ENCODE data around the gene CAB39. TPM values are rescaled to one million over a fixed set of nuclear protein-coding genes. Genes with fewer than 3 reads are reported as not detected.

Gene CAB39
- total RNA-seq, 2 donors from 2014 or later: 87.8 to 121 TPM

DNA sequence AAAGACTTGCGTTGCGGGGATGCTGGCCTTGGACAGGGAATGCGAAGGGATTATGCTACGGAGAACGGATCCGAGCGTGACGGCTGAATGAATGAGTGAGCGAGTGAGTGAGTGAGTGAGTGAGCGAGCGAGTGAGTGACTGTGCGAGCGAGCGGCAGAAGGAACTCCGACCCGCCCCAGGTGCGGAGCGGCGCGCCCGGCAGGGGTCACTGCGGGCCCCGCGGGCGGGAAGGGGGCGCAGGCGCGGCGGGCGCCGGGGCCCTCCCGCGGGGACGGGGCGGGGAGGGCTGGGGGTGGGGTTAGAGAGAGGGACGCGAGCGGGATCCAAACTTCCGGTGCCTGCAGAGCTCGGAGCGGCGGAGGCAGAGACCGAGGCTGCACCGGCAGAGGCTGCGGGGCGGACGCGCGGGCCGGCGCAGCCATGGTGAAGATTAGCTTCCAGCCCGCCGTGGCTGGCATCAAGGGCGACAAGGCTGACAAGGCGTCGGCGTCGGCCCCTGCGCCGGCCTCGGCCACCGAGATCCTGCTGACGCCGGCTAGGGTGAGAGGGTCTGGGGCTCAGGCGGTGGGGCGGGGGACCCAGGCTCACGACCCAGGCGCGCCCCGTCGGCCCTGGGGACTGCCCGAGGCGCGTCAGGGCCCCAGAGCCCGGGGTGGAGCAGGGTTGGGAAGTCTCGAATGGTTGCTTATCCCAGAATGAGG, 152.1 kb downstream of the CAB39 start, which contains the start of gene ITM2C:
Gene ITM2C, plus strand, starts transcription at position 338 of the 702 bp plus-strand sequence. Its CDS starts 84 bp downstream, at position 422.
- no peaks in the 10 kb centered on the region for H3K9me3 ChIP-seq
- peak within 1 kb of the TSS; percentile 98 for H3K4me3 ChIP-seq
- peak; percentile 85 for DNase-seq
- intact Hi-C loops (cut with DNase I): no loop called here
- peak within 1 kb of the TSS; percentile 97 for H3K27ac ChIP-seq
- no peaks in the 10 kb centered on the region for H3K27me3 ChIP-seq
- H3K36me3 ChIP-seq: no peaks in the 10 kb centered on the region
- peak within 1 kb of the TSS; percentile 86 to 93 for H3K9ac ChIP-seq (ENCODE audit: low read depth in 2 of 2, low read length in 2 of 2)
- peaks cover 22% of the 10 kb centered on the region for H3K4me1 ChIP-seq
- TF ChIP-seq, protein P1, sequence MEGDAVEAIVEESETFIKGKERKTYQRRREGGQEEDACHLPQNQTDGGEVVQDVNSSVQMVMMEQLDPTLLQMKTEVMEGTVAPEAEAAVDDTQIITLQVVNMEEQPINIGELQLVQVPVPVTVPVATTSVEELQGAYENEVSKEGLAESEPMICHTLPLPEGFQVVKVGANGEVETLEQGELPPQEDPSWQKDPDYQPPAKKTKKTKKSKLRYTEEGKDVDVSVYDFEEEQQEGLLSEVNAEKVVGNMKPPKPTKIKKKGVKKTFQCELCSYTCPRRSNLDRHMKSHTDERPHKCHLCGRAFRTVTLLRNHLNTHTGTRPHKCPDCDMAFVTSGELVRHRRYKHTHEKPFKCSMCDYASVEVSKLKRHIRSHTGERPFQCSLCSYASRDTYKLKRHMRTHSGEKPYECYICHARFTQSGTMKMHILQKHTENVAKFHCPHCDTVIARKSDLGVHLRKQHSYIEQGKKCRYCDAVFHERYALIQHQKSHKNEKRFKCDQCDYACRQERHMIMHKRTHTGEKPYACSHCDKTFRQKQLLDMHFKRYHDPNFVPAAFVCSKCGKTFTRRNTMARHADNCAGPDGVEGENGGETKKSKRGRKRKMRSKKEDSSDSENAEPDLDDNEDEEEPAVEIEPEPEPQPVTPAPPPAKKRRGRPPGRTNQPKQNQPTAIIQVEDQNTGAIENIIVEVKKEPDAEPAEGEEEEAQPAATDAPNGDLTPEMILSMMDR (IDR thresholded peaks at IDR 0.05): no peak

DNA sequence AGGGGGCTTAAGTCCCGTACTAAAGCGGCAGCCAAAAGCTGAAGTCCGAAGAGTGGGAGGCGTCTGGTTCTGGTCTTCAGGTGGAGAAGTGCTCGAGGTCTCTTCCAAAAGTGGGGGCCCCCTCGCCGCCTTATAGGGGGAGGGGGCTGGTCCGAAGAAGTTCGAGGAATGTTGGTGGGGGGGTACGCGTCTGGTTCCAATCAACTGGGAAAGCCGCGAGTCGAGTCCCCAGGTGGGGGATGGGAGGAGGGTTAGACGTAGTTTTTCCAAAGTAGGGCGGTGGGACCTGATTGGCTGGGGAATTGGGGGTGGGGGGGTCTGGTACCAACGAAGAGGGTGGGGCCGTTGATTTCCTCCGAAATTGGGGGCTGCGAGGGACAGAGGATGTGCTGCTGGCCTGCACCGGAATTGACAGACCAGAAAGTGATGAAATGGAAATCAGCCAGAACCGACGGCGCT, 152.7 kb downstream of the CAB39 start:
- Histone ChIP-seq H3K4me1 (peaks cover 28% of the 10 kb centered on the region), H3K4me3 (peak overlapping the region; percentile 98)

DNA sequence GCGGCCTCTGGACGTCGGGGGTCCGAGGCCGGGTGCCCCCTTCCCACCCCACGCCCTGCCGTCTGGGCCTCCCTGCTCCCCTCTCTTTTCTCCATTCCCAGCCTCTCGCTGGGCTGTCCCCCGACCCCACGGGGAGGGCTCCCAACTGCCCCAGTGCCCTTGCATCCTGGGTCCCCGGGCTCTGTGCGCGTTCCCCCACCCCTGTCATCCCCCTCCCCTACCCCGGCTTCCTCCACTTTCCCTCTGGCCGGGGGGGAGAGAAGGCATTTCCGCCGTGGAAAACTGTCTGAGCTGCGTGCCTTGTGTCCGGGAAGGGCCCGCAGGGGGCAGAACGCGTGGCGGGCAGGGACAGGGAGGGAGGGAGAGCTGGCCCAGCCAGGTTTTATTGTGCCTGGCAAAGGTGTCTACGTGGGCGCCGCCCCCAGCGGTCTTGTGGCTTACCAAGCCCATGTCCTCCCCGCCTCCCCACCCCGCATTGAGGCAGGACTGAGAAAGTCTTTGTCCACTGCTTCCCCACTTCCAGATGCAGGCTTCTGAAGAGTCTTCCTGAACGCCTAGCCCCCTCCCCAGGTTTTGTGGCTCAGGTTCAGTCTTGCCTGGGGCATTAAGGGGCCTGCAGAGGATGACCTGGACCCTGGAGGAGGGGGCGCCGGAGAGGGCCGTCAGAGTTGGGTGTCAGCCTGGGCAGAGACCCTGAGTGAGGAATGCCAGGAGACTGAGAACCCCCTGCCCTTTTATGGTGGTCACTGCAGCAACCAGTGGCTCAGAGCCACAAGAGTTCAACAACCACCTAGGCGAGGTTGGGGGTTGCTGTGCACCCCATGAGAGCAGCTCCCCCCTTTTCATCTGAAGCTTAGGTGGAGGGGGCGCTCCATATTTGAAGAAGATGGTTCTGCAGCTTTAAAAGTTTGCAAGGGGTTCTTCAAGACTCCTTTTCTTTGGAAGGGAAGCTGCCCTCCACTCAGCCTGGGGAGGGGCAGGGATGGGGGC, 153.4 kb downstream of the CAB39 start:
- DNase-seq: peak; percentile 91
- Histone ChIP-seq H3K9ac (ENCODE audit: low read depth in 2 of 2, low read length in 2 of 2) (peak overlapping the region; percentile 86 to 93), H3K4me1 (peaks cover 35% of the 10 kb centered on the region), H3K9me3 (no peaks in the 10 kb centered on the region), H3K27ac (peak overlapping the region; percentile 97), H3K36me3 (no peaks in the 10 kb centered on the region), H3K4me3 (peak overlapping the region; percentile 98), H3K27me3 (no peaks in the 10 kb centered on the region)
- intact Hi-C loops (cut with DNase I): no loop called here
- TF ChIP-seq, protein P1 (IDR thresholded peaks at IDR 0.05): no peak

More for the DNA sequence above, 152.7 kb downstream of the CAB39 start:
- intact Hi-C loops (cut with DNase I): no loop called here
- TF ChIP-seq, protein P1 (IDR thresholded peaks at IDR 0.05): no peak
- peak; percentile 69 for DNase-seq
- Histone ChIP-seq H3K9me3 (no peaks in the 10 kb centered on the region), H3K27ac (peak overlapping the region; percentile 97), H3K27me3 (no peaks in the 10 kb centered on the region), H3K36me3 (no peaks in the 10 kb centered on the region), H3K9ac (ENCODE audit: low read depth in 2 of 2, low read length in 2 of 2) (peak overlapping the region; percentile 86 to 93)

DNA sequence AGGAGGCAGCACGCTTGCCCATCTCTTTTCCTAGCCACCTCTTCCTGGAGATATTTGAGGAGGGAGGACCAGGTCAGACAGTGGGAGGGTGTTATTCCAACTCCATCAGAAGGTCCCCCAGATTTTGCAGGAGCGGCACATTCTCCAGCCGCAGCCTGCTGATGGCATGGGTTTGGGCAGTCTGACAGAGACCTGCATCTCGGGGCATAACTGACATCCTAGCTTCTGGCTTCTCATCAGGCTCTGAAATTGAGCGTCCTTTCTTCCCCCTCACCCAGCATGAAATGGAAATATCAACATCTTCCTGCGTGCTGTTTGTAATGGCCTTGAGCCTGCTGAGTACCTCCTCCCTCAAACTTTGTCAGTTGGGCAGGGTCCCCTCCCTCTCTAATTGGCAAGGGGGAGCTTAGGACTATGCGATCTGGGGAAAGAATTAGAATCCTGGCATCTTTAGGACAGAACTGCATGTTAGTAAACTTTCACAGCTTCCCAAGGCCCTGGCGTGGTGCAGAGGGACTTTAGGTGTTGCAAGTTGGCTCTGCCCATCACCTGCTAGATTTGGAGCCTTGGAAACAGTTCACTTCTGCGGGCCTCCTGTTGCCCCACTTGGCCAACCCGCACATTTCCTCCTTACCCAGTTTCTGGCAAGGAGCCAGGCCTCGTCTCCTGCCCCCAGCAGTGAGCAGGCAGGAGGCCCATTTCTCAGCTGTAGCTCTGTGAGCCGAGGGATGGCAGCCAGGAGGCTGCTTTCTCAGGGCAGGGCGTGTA, 154.3 kb downstream of the CAB39 start:
- intact Hi-C loops (cut with DNase I): no loop called here
- H3K9ac ChIP-seq (ENCODE audit: low read depth in 2 of 2, low read length in 2 of 2): peak overlapping the region; percentile 54 to 93
- no peaks in the 10 kb centered on the region for H3K27me3 ChIP-seq
- peaks cover 44% of the 10 kb centered on the region for H3K4me1 ChIP-seq
- H3K36me3 ChIP-seq: no peaks in the 10 kb centered on the region
- peak; percentile 85 for DNase-seq
- no peaks in the 10 kb centered on the region for H3K9me3 ChIP-seq
- H3K4me3 ChIP-seq: peak overlapping the region; percentile 98
- H3K27ac ChIP-seq: peak overlapping the region; percentile 97
- TF ChIP-seq, protein P1 (IDR thresholded peaks at IDR 0.05): no peak

All from colonic mucosa (tissue), 4 donors.